Brain pericyte (primary cell): ENCODE data around the gene TECPR2.
"Not testable (repeated sequence)": the region's sequence is repeated elsewhere in the genome, so short reads cannot be mapped to it uniquely, and the experiment has no call there.

Source experiments
- DNase-seq: peaks from one replicate; pipeline ENCODE4 v3.0.0-alpha.2; 2012; ENCODE audit warnings: low read depth, low spot score

TECPR2 gene

DNA sequence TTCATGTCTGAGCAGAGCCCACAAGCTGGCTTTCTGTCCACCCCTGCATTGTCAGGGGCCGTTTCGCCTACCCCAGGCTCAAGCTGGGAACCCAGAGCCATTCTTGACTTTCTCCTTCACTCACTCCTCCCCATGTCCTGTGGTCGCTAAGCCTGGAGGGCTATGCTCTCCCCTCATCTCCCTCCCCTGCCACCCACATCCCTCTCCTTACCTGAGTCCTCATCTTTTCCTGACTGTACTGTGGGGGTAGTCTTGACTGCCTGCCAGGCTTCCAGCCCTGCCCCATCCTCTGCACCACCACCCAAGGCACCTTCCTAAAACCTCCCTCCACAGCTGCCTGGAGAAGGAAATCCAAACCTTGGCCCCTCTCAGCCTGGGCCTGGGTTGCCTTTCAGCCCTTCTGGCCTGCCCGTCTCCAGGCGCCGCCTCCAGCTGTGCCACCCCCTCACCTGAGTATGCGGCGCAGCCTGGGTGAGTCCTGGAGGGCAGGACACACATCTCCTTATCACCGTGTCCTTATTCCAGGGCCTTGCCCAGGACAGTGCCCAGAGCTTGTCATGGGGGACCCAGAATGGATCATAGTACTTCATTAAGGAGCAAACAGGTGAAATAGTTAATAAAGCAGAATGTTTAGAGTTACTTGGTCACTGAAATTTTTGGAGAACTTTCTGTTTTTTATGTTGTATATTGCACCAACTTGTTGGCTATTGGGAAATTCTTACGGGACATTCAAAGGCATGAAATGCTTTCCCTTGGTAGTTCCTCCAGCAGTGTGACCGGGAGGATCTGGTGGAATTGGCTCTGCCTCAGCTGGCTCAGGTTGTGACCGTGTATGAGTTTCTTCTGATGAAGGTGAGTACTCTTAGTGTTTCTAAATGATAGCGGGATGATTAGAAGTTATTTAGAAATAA is 28.7 kb upstream of the TECPR2 start:
- DNase-seq = no peak

DNA sequence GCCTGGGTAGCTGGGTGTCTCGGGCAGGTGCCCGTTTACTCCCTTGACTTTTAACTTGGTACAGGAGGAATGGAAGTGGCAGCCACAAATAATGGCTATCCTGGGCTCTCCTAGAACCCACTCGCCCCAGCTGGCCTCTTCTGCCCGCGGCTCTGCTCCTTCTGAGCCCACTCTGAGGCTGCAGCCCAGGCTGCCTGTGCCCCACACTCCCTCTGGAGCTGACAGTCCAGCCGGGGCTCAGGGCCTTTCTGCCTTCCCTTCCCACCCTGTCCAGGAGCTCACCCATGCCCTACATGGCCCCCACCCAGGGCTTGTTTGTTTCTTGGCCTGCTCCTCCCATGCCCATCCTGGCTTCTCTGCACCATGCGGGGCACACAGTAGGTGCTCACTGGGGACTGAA is 27.6 kb upstream of the TECPR2 start:
- no peak for DNase-seq

DNA sequence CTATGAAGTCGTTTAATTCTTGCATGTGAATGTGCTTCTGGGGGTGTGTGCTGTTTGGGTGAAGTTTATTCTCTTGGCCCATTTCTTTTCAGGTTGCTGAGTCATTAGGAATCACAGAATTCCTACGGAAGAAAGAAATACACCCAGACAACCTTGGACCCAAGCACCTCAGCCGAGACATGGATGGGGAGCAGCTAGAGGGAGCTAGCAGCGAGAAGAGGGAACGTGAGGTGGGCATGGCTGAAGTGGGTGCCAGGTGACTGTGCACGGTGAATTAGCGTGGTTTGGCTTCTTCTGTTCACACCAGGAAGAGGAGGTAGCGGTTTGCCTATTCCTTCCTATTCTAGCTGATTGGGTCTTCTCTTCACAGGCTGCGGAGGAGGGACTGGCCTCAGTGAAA is 24.0 kb upstream of the TECPR2 start:
- DNase-seq = no peak

DNA sequence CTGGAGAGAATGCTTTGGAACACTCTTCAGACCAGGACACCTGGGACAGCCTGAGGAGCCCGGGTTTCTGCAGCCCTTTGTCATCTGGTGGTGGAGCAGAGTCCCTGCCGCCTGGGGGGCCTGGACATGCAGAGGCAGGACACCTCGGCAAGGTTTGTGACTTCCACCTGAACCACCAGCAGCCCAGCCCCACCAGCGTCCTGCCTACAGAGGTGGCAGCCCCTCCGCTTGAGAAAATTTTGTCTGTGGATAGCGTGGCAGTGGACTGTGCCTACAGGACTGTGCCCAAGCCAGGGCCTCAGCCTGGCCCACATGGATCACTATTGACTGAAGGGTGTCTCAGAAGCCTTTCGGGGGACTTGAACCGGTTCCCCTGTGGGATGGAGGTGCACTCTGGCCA is 21.2 kb upstream of the TECPR2 start:
- no peak for DNase-seq

DNA sequence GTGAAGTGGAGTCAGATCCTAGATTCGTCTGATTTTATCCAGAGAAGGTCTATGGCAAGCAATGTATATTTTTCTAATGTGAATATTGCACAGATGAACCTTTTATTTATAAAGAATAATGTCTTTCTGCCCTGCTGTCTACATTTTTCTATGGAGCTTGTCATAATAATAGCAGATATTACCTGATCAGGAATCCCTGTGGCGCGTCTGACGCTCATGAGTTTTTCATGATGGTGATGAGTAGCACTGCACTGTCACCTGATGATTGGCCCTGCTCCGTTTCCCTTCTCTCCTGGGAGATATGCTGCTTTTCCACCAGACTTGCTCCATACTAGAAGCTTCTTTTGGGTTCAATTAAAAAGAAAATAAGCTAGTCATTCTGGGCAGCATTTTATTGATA is 20.5 kb upstream of the TECPR2 start:
- DNase-seq = no peak

DNA sequence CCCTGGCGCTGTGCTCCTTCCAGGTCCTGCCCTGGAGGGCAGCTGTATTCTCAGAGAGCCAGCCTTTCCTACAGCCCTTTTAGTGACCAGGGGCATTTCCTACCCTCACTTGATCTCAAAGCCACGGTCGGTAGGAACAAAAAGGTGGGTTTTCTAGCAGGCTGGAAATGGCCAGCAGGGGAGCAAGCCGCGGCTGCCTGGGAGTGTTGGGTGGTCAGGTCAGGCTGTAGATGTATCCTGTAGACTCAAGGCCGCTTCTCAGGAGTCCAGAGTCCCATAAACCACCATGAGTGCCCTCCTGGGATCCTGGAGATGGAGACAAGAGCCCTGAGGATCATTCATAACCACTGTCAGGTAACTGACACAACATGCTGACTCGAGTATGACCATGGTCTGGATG is 18.7 kb upstream of the TECPR2 start:
- DNase-seq = no peak

DNA sequence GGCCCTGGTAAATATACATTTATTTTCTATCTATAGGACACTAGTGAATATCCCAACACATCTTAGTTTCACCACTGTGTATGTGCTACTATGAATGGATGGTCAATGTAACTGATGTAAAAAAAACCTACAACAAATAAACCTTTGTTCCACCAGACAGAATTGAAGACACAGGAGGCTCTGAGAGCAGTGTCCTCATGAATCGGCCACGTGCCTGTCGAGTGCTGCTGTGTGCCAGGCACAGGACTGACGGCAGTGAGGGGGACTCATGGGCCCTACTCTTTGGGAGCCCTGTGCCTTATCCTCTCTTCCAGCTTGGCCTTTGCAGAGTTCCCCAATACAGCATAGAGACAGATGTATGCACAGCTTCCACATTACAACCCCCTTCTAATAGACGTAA is 18.3 kb upstream of the TECPR2 start:
- no peak for DNase-seq

DNA sequence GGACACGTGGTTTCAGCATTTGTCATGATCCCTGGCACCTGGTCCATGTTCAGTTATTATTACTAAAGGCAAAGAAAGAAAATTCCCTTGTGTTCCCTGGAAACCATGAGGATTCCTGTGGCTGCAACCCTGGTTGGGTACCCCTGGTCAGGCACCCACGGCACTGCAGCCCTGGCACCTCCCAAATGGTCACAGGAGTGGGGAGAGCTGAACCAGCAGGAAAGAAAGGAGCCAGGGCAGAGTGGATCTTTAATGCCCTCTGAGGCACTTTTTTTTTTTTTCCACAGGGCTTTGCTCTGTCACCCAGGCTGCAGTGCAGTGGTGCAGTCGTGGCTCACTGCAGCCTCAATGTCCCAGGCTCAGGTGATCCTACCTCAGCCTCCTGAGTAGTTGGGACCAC is 17.5 kb upstream of the TECPR2 start:
- DNase-seq = no peak

DNA sequence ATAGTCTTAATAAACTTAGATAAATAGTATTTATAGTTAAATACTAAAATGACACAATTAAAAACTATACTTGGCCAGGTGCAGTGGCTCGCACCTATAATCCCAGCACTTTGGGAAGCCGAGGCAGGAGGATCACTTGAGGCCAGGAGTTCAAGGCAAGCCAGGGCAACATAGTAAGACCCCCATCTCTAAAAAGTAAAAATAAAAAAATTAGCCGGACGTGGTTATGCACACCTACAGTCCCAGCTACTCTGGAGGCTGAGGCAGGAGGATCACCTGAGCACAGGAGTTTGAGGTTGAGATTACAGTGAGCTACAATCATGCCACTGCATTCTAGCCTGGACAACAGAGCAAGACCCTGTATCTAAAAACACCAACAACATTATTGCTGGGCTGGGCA is 16.1 kb upstream of the TECPR2 start:
- DNase-seq = no peak

DNA sequence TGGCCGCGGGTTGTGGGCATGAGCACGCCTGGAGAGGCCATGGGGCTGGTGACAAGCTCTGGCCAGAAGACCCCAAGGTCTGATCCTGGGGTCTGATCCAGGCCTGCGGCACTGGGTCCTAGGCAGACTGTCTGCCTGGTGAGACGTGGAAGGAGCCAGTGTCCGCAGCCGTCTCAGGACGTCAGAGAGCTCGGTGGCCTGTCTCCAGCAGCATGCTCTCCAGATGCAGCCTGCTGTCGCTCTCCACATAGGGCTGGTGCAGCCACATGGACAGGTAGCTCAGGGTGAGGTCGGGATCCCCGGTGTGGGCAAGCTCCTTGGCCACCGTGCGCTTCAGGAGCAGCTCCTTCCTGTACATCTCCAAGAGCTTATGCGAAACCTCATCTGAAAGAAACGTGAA is 14.4 kb upstream of the TECPR2 start:
- DNase-seq = no peak

DNA sequence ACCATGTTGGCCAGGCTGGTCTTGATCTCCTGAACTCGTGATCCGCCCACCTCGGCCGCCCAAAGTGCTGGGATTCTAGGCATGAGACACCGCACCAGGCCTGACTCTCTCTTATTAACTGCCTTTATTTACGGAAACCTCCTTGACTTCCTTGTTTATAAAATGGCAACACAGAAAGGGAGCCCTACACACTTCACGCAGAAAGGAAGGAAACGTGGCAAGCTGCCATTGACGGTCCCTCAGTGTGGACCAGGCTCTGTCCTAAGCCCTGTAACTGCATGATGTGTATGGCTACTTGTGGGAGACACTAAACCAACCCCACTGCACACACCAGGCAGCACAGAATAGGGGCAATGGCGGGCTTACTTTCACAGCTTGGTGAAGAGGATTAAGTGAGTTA is 11.7 kb upstream of the TECPR2 start:
- no peak for DNase-seq

DNA sequence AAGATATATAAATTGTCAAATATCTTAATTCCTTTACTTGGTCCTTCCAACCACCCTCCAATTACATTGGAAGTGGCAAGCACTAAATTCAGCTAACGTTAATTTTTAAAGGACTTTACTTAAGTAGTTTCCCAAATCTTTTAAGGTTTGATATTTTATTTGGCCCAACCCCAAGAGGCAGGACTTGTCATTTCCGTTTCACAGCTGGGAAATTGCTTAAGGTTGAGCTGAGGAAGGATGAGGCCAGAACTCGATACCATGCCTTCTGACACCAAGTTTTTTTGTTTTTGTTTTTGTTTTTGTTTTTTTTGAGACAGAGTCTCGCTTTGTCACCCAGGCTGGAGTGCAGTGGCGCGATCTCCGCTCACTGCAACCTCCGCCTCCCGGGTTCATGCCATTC is 11.1 kb upstream of the TECPR2 start:
- DNase-seq = not testable (repeated sequence)

DNA sequence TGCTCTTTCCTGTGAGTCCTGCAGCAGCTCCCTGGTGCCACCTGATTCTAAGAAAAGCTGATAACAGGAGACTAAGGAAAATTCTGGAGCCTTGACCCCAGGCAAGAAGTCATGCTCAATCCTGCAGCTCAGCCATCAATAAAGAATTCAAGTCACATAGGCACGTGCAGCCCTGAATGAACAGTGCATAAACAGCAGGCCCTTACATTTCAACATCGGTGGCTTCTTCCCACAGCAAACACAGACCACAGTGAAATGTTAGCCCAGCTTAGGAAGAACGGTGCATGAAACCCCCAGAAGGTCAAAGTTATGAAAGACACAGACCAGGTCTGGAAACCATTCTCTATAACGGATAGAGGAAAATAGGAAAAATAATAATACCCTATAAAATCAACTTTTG is 10.5 kb upstream of the TECPR2 start:
- no peak for DNase-seq

DNA sequence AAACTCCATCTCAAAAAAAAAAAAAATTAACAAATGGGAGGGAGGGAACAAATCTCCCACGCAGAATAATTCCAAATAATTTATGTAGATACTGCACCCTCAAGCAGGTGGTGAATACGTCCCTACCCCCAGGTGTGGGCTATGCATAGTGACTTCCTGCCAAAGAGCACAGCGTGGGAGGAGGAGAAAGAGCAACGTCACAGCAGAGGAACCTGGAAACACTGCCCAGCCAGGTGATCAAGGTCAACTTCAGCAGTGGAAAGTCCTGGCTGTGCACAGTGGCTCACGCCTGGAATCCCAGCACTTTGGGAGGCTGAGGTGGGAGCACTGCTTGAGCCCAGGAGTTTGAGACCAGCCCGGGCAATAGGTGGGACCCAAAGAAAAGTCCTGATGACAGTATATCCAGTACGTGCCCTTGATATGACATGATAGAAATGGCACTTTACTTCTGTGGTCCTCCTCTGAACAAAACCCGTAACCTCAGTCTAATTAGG is 9.6 kb upstream of the TECPR2 start:
- no peak for DNase-seq

DNA sequence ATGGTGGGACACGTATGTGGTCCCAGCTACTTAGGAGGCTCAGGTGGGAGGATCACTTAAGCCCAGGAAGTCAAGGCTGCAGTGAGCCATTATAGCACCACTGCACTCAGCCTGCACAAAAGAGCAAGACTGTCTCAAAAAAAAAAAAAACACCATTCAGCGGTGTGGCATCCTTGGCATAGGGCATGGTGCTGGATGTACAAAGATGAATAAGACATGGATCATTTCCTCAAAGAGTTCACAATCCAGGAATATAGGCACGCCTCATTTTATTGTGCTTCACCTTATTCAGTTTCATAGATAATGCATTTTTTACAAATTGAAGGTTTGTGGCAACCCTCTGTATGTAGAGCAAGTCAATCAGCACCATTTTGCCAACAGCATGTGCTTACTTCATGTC is 6.5 kb upstream of the TECPR2 start:
- no peak for DNase-seq

DNA sequence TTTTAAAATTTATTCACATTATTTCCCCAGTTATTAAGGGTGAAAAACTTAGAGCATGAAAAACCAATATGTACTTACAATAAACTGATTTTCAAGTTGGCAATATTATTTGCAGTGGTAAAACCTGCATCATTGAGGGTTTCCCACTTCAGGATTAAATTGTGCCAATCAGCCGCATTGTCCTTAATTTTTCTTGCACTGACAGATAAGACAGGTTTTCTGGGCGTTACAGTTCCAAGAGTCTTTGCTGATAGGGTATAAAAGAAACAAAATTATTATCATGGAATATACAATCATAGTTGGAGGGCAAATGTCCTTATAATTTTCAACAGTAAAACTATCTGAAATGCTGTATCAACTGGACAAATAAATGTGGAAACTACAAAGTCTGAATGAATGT is 3.4 kb upstream of the TECPR2 start:
- no peak for DNase-seq

DNA sequence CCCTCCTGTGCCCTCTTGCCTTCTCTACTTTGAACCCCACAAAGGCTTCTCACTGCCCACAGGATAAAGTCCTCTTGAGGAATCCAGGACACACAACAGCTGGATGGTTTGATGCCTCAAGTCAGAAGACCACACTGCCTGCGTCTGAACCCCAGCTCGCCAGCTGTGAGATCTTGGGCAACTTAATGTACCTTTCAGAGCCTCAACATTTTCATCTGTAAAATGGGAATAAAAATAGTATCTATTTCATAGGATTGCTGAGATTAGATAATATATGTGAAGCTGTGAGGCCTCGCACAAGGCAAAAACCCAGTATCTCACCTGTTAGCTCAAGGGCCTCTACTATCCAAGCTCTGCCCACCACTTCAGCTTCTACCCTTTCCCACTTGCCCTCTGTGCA is 2.4 kb upstream of the TECPR2 start:
- DNase-seq = no peak

DNA sequence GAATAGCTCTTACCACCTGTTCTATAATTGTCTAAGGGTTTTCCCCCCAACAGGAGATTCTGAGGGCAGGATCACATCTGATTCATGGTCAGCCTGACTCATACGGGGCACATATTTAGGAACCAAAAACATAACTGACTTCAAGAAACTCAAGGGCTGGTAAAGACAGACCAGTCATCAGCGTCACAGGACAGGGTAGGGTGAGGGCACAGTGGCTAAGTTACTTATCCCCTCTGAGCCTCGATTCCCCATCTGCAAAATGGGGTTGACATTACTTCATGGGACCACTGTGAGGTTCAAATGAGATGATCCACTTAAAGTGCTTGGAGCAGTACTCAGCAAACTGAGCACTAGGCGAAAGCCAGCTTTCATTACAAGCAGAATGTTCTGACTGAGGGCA is 657 bp upstream of the TECPR2 start:
- DNase-seq = no peak

DNA sequence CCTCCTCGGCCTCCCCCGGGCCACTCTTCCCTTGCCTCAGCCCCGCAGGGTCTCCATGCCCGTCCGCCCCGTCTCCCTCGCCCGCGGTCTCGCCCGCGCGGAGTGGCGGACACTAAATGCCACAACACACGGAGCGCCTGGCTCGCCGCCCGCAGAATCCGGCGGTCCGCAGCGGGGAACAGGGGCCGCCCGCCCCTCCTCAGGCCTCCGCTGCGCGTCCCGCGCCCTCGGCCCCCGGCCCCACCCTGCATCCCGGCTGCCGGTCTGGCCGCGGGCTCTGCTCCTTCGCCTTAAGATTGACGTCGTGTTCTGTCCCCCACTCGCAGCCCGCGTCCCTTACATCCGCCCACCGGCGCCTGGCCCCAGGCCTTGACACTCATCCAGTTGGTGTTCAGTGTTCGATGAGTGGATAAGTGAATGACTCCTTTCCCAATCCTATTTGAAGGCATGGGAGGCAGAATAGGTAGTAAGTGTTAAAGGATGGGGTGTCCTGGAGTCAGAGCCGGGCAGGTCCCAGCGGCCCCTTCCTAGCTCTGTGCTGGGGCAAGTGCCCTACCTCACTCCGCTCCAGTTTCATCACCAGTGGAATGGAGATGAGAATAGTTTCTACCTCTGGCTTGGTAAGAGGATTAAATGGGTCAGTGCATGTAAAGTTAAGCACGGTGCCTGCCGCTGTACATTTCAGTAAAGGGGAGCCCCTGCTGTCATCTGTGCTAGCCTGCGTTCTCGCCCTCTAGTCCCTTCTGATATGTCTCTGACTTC is 622 bp downstream of the TECPR2 start:
- DNase-seq = no peak

DNA sequence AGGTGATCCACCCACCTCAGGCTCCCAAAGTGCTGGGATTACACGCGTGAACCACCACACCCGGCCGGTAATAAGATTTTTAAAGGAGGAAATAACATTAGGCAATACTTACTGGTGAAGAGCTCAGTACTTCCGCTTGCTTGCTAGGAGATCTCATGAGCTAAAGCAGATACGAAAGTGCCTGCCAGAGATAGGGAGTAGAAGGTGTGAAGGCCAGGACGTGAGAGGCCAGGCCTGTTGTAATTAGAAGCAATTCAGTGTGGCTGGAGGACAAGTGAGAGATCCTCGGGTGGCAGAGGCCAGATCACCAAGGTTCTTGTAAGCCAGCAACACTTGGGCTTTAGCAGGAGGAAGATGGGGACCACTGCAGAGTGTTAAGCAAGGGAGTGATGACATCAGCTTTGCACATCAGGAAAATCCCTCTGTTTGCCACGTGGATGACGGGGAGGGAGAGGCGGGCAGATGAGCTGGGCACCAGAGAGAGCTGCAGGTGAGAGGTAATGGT is 7.6 kb downstream of the TECPR2 start:
- DNase-seq = no peak

DNA sequence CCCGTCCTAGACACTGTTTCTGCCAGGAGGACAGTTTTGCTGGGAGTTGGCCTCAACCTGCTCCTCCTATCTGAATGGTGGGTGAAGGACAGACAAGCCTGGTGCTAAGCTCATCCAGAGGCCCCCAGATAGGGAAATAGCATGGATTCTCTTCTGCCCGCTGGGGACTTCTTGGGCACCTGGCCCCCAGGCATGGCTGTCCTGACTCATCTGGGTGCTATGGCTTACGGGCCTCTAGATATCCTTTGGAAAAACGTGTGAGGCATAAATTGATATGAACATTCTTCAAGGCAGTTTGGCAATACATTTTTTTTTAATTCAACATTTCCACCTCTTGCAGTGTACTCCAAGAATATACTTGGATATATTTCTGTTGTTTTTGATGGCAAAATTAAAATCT is 8.6 kb downstream of the TECPR2 start:
- no peak for DNase-seq

DNA sequence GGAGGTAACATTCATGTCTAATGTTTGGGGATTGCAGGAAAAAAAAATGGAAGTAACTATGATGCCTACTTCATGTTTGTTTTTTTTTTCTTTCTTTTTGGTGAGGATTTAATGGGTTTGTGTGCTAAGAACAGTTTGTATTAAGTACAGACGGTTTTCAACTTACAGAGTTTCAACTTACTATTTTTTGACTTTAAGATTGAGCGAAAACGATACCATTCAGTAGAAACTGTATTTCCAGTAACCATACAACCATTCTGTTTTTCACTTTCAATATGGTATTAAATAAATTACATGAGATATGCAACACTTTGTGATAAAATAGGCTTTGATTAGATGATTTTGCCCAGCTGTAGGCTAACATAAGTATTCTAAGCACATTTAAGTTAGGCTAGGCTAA is 10.4 kb downstream of the TECPR2 start:
- DNase-seq = no peak

DNA sequence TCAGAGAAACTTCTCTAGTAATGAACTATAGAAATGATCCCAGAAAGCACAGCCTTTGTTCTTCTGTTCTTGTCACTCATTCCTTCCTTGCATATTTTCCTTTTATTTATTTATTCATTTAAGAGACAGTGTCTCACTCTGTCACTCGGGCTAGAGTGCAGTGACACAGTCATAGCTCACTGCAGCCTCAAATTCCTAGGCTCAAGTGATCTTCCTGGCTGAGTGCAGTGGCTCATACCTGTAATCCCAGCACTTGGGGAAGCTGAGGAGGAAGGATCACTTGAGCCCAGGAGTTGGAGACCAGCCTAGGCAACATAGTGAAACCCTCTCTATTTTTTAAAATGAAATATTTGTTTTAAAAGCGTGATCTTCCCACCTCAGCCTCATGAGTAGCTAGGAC is 11.5 kb downstream of the TECPR2 start:
- DNase-seq = no peak
